SH-SY5Y (cell line): Measurements from ENCODE around the gene ACVR1C.

Source experiments
- GATA2 ChIP-seq: IDR thresholded peaks from 2 replicates; pipeline ENCODE4 v1.6.1; 2011; ENCODE audit warnings: mild to moderate bottlenecking, low read depth, low read length
- GATA3 ChIP-seq: IDR thresholded peaks from 2 replicates; pipeline ENCODE4 v1.6.1; 2011; ENCODE audit warnings: low read depth, mild to moderate bottlenecking, low read length, moderate library complexity

GRCh38 chr2:157526070-157526469, 102.6 kb downstream of the ACVR1C start:
- TF ChIP-seq GATA2 (no peak), GATA3 (no peak)
